ENCODE data around the gene ST6GAL2.

The ST6GAL2 gene

GRCh38 chr2:106864051-106864450 lies 21.9 kb downstream of the ST6GAL2 start:
- Histone ChIP-seq H3K4me1 (ENCODE audit: control insufficient read depth, low read length) (no peaks in the 10 kb centered on the region), H3K36me3 (ENCODE audit: control insufficient read depth, low read length) (no peaks in the 10 kb centered on the region), H3K9me3 (ENCODE audit: control insufficient read depth, insufficient read depth, low read length) (no peaks in the 10 kb centered on the region; the same call in none of the 2 replicates), H4K20me1 (ENCODE audit: control insufficient read depth, insufficient read depth, low read depth, low read length) (no peaks in the 10 kb centered on the region), H3K27ac (ENCODE audit: low read depth, low read length) (no peak overlapping the region), H3K79me2 (ENCODE audit: control insufficient read depth, low read length) (no peaks in the 10 kb centered on the region), H3F3A (ENCODE audit: control insufficient read depth, insufficient read depth) (no peaks in the 10 kb centered on the region), H3K4me2 (ENCODE audit: low read length) (no peak overlapping the region), H3K9me2 (replicated peaks; ENCODE audit: control insufficient read depth, low read length) (no peaks in the 10 kb centered on the region), H3K4me3 (ENCODE audit: low read length) (no peak overlapping the region), H3K27me3 (ENCODE audit: control insufficient read depth, low read length) (no peaks in the 10 kb centered on the region)
- no peak for TF ChIP-seq CTCF (IDR thresholded peaks at IDR 0.05; ENCODE audit: low read depth, low read length, poor library complexity, severe bottlenecking)
- TF ChIP-seq EZH2phosphoT487 (IDR thresholded peaks at IDR 0.05; ENCODE audit: borderline replicate concordance, low read length) = no peak

DNA sequence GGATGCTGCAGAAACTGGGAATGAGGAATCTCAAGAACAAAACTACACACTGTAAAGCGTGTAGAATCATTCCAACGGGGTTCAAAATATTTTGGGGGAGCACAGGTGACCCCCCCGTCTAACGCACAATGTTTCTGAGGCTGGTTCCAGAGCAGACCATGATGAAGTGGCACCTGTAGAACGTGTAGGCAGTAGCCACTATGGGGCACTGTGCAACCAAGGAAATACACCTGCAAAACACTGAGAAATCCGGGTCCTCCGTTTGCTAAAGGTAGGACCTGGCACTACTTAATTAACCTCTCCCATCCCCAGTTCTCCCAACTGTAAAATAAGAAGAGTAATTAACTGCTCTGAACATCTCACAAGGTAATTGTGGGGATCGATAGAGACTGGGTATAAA lies 22.6 kb downstream of the ST6GAL2 start:
- H3K27me3 ChIP-seq (ENCODE audit: control insufficient read depth, low read length) = no peaks in the 10 kb centered on the region
- no peaks in the 10 kb centered on the region for H3K9me2 ChIP-seq (replicated peaks; ENCODE audit: control insufficient read depth, low read length)
- no peaks in the 10 kb centered on the region for H3K79me2 ChIP-seq (ENCODE audit: control insufficient read depth, low read length)
- no peak overlapping the region for H3K27ac ChIP-seq (ENCODE audit: low read depth, low read length)
- no peak overlapping the region for H3K4me2 ChIP-seq (ENCODE audit: low read length)
- H3K36me3 ChIP-seq (ENCODE audit: control insufficient read depth, low read length) = no peaks in the 10 kb centered on the region
- no peaks in the 10 kb centered on the region for H3K4me1 ChIP-seq (ENCODE audit: control insufficient read depth, low read length)
- no peak overlapping the region for H3K4me3 ChIP-seq (ENCODE audit: low read length)
- H3F3A ChIP-seq (ENCODE audit: control insufficient read depth, insufficient read depth) = no peaks in the 10 kb centered on the region
- H4K20me1 ChIP-seq (ENCODE audit: control insufficient read depth, insufficient read depth, low read depth, low read length) = no peaks in the 10 kb centered on the region
- no peak for TF ChIP-seq CTCF (IDR thresholded peaks at IDR 0.05; ENCODE audit: low read depth, low read length, poor library complexity, severe bottlenecking)
- no peak for TF ChIP-seq EZH2phosphoT487 (IDR thresholded peaks at IDR 0.05; ENCODE audit: borderline replicate concordance, low read length)
- no peaks in the 10 kb centered on the region; the same call in none of the 2 replicates for H3K9me3 ChIP-seq (ENCODE audit: control insufficient read depth, insufficient read depth, low read length)

- Histone ChIP-seq H3F3A (ENCODE audit: control insufficient read depth, insufficient read depth) (no peaks in the 10 kb centered on the region), H4K20me1 (ENCODE audit: control insufficient read depth, insufficient read depth, low read depth, low read length) (no peaks in the 10 kb centered on the region), H3K27me3 (ENCODE audit: control insufficient read depth, low read length) (no peaks in the 10 kb centered on the region), H3K4me1 (ENCODE audit: control insufficient read depth, low read length) (no peaks in the 10 kb centered on the region), H3K4me2 (ENCODE audit: low read length) (no peak overlapping the region), H3K36me3 (ENCODE audit: control insufficient read depth, low read length) (no peaks in the 10 kb centered on the region), H3K79me2 (ENCODE audit: control insufficient read depth, low read length) (no peaks in the 10 kb centered on the region), H3K9me3 (ENCODE audit: control insufficient read depth, insufficient read depth, low read length) (no peaks in the 10 kb centered on the region; the same call in none of the 2 replicates), H3K4me3 (ENCODE audit: low read length) (no peak overlapping the region), H3K27ac (ENCODE audit: low read depth, low read length) (no peak overlapping the region), H3K9me2 (replicated peaks; ENCODE audit: control insufficient read depth, low read length) (no peaks in the 10 kb centered on the region)
- TF ChIP-seq CTCF (IDR thresholded peaks at IDR 0.05; ENCODE audit: low read depth, low read length, poor library complexity, severe bottlenecking) (no peak), EZH2phosphoT487 (IDR thresholded peaks at IDR 0.05; ENCODE audit: borderline replicate concordance, low read length) (no peak)
Measured at GRCh38 chr2:106859498-106859897, 26.5 kb downstream of the ST6GAL2 start.

All from DOHH2 (cell line).